ENCODE results near the gene MAGEE1. TPM values are rescaled to one million over a fixed set of nuclear protein-coding genes. Genes with fewer than 3 reads are reported as not detected.

MAGEE1 gene
- polyA plus RNA-seq (2014; cell fraction: cytosol; rRNA removed): 7.3 and 8.2 TPM in 2 replicates
- polyA plus RNA-seq (2014; cell fraction: nucleus; rRNA removed): 2.7 and 4.3 TPM in 2 replicates

GRCh38 chrX:76427560-76428242 lies at the start of gene MAGEE1:
MAGEE1 (plus strand) TSS chrX:76427710; CDS start chrX:76427931, 221 bp downstream.
- DNase-seq (ENCODE audit: low spot score): peak; percentile 66

GRCh38 chrX:76398970-76399369 lies 28.5 kb upstream of the MAGEE1 start:
- DNase-seq (ENCODE audit: low spot score): no peak

GRCh38 chrX:76407795-76408194 lies 19.7 kb upstream of the MAGEE1 start:
- no peak for DNase-seq (ENCODE audit: low spot score)

GRCh38 chrX:76420237-76420636 lies 7.3 kb upstream of the MAGEE1 start:
- no peak for DNase-seq (ENCODE audit: low spot score)

GRCh38 chrX:76428243-76429130 lies 977 bp downstream of the MAGEE1 start:
- DNase-seq (ENCODE audit: low spot score): peak; percentile 3

GRCh38 chrX:76433219-76433618 lies 5.7 kb downstream of the MAGEE1 start:
- no peak for DNase-seq (ENCODE audit: low spot score)

GRCh38 chrX:76434103-76434741 lies 6.7 kb downstream of the MAGEE1 start:
- no peak for DNase-seq (ENCODE audit: low spot score)

GRCh38 chrX:76439188-76439587 lies 11.7 kb downstream of the MAGEE1 start:
- no peak for DNase-seq (ENCODE audit: low spot score)

- no peak for DNase-seq (ENCODE audit: low spot score)
These were observed 26.4 kb downstream of the MAGEE1 start for GRCh38 chrX:76453737-76454406.

- DNase-seq (ENCODE audit: low spot score): peak; percentile 24
These were observed 27.0 kb downstream of the MAGEE1 start for GRCh38 chrX:76454456-76454927.

GRCh38 chrX:76477353-76477752 lies 49.8 kb downstream of the MAGEE1 start:
- no peak for DNase-seq (ENCODE audit: low spot score)

Data from SK-N-DZ (cell line).